ENCODE data around the gene RNLS.

RNLS gene

DNA sequence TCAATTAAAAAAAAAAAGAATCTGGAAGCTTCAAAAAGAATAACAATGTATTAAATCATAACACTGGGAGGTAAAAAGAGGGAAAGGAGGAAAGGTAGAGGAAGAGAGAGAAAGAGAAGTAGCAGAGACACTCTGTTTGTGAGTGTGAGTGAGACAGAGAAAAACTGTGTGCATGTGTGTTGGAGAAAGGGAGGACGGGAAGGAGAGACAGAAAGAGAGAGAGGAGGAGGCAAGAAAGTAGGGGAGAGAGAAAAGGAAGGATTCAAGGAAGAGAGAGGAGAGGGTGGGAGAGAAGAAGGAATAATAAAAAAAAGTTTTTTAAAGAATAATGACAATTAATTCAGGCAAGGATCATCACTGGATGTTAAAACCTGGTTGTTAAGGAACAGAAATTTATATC, 77.9 kb downstream of the RNLS start:
- H3K9me3 ChIP-seq (ENCODE audit: control insufficient read depth, insufficient read depth, low read depth, low read length): no peaks in the 10 kb centered on the region
- CTCF ChIA-PET: no interaction called here
- H3K27ac ChIP-seq (ENCODE audit: extremely low read depth, low read depth, low read length): no peak overlapping the region
- TF ChIP-seq PRDM1 (tag by site-specific recombination; IDR thresholded peaks at IDR 0.05) (peak; percentile 64), ZNF366 (tag by site-specific recombination; conservative IDR thresholded peaks at IDR 0.05) (peak; percentile 53), ZNF785 (tag by site-specific recombination; IDR thresholded peaks at IDR 0.05) (no peak)
- H3K4me1 ChIP-seq (ENCODE audit: control insufficient read depth, insufficient read depth, low read length): peaks cover 12% of the 10 kb centered on the region; the same call in 1 of the 2 replicates
- no peaks in the 10 kb centered on the region for H3K36me3 ChIP-seq (ENCODE audit: control insufficient read depth in 2 of 2, insufficient read depth in 1 of 2, low read length in 2 of 2)
- POLR2A ChIA-PET: no interaction called here
- no peak overlapping the region for H3K4me3 ChIP-seq (ENCODE audit: low read depth, low read length)

DNA sequence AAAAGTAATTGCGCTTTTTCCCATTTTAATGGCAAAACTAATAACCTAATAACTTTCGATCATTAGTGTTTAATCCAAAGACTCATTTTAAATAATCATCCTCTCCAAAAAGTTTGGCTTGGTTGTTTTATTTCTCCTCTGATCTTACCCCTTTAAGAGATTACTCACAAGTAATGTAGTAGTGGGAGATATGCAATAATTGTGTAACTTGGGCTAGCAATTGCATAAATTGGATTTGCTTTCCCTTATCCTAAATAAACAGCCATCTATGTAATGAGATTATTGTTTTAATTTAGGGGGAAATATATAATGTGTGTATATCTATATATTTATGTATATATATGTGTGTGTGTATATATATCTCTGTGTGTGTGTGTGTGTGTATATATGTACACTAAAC, 82.5 kb downstream of the RNLS start:
- Histone ChIP-seq H3K36me3 (ENCODE audit: control insufficient read depth in 2 of 2, insufficient read depth in 1 of 2, low read length in 2 of 2) (no peaks in the 10 kb centered on the region), H3K4me1 (ENCODE audit: control insufficient read depth, insufficient read depth, low read length) (peaks cover under 1% of the 10 kb centered on the region; the same call in 1 of the 2 replicates), H3K9me3 (ENCODE audit: control insufficient read depth, insufficient read depth, low read depth, low read length) (no peaks in the 10 kb centered on the region), H3K27ac (ENCODE audit: extremely low read depth, low read depth, low read length) (no peak overlapping the region), H3K4me3 (ENCODE audit: low read depth, low read length) (no peak overlapping the region)
- ChIA-PET CTCF (interaction anchor here (1.6 kb wide), 1 partner anchor 10 kb away, joined by 3 read pairs; no protein-coding TSS in a partner anchor), POLR2A (no interaction called here)
- TF ChIP-seq ZNF701 (tag by site-specific recombination; IDR thresholded peaks at IDR 0.05): no peak

DNA sequence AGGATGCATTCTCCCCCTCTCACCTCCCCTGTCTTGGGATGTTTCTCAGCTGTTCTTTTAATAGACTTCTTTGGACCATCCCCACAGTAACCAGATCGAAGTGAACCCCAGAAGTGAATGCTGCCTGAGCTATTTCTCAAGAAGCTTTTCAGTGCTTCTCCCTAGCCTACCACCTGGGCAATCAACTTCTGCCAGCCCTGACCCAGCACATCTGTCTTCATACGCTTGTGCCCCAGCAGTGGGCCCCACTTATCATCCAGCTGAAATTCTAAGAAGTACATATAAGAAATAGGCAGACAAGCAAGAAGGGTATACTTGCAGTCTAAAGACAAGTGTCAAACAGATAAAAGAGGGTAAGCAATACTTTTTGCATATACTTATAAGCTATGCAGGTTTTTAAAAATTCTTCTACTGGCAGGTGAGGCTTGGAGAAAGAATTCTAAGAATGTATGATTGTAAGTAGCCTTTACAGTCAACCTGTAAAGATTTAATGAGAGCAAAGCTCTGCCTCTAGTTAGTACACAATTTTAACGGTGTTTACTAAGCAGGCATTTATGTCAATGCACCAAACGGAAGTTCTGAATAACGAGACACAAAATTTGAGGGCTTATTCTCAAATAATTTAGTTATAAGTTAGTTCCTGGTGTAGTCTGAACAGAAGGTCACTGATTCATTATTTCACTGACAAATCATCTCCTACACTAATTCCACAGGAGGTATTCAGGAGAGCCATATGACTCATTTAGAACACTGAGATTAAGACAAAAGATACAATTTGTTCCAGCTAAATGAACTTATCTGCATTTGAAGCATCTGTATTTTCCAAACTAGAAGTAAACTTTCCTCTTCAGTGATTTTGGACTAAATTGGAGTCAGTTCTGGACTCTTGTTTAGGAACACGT, 83.3 kb downstream of the RNLS start:
- CTCF ChIA-PET: no interaction called here
- POLR2A ChIA-PET: no interaction called here
- H3K9me3 ChIP-seq (ENCODE audit: control insufficient read depth, insufficient read depth, low read depth, low read length): no peaks in the 10 kb centered on the region
- H3K36me3 ChIP-seq (ENCODE audit: control insufficient read depth in 2 of 2, insufficient read depth in 1 of 2, low read length in 2 of 2): no peaks in the 10 kb centered on the region
- H3K4me3 ChIP-seq (ENCODE audit: low read depth, low read length): no peak overlapping the region
- TF ChIP-seq ZNF488 (tag by site-specific recombination; IDR thresholded peaks at IDR 0.05) (no peak), AEBP2 (tag by site-specific recombination; IDR thresholded peaks at IDR 0.05; ENCODE audit: borderline replicate concordance) (no peak), ZNF792 (tag by site-specific recombination; IDR thresholded peaks at IDR 0.05) (no peak), ZNF266 (tag by site-specific recombination; IDR thresholded peaks at IDR 0.05; ENCODE audit: low read depth) (no peak), ZBTB44 (tag by site-specific recombination; IDR thresholded peaks at IDR 0.05) (no peak), ZNF776 (tag by site-specific recombination; IDR thresholded peaks at IDR 0.05; ENCODE audit: borderline replicate concordance) (no peak), KLF16 (tag by site-specific recombination; IDR thresholded peaks at IDR 0.05) (no peak), ZNF692 (tag by site-specific recombination; IDR thresholded peaks at IDR 0.05) (peak; percentile 70; the same call in 1 of the 2 replicates)
- no peak overlapping the region for H3K27ac ChIP-seq (ENCODE audit: extremely low read depth, low read depth, low read length)
- no peaks in the 10 kb centered on the region; the same call in 1 of the 2 replicates for H3K4me1 ChIP-seq (ENCODE audit: control insufficient read depth, insufficient read depth, low read length)
